Stomach (tissue), 9 donors: Measurements from ENCODE around the gene PYGB. TPM values are rescaled to one million over a fixed set of nuclear protein-coding genes. Genes with fewer than 3 reads are reported as not detected.
"Not testable (repeated sequence)": the region's sequence is repeated elsewhere in the genome, so short reads cannot be mapped to it uniquely, and the experiment has no call there.

ENCODE experiments used
- DNase-seq, 2 donors: peaks; one replicate each; pipeline versions ENCODE4 v3.0.0 to v3.0.0-alpha.2; 2013 to 2019
- H3K27ac ChIP-seq, 5 donors: fragments of 200-600 bp in 4 of 5; sonication (generic) in 4 of 5; one replicate each; pipeline ENCODE4 v1.5.1; 2013 to 2019; ENCODE audit warnings: mild to moderate bottlenecking in 1 of 5, moderate library complexity in 1 of 5
- H3K27me3 ChIP-seq, 3 donors: fragments of 200-600 bp; sonication (generic); one replicate each; pipeline ENCODE4 v1.5.1; 2017 to 2019; ENCODE audit warnings: mixed run types in 1 of 3
- H3K36me3 ChIP-seq, 4 donors: fragments of 200-600 bp; sonication (generic); 1 replicate in 3 of 4; 2 replicates in 1 of 4; pipeline ENCODE4 v1.5.1; 2016 to 2019
- H3K4me1 ChIP-seq, 4 donors: fragments of 200-600 bp; sonication (generic); one replicate each; pipeline ENCODE4 v1.5.1; 2016 to 2019
- H3K4me3 ChIP-seq, 4 donors: fragments of 200-600 bp; sonication (generic) in 3 of 4; one replicate each; pipeline ENCODE4 v1.5.1; 2016 to 2019; ENCODE audit warnings: mild to moderate bottlenecking in 1 of 4
- H3K9me3 ChIP-seq, 4 donors: fragments of 200-600 bp; sonication (generic); one replicate each; pipeline ENCODE4 v1.5.1; 2016 to 2019
- CTCF ChIP-seq, 7 experiments: fragments of 450-650 bp in 4 of 7; fragments of 200-600 bp in 3 of 7; sonication (generic) in 3 of 7; IDR thresholded peaks; one replicate each; pipeline ENCODE4 v1.5.1; 2016 to 2019; ENCODE audit warnings: antibody characterized with exemption in 7 of 7, control low read depth in 2 of 7, mild to moderate bottlenecking in 1 of 7
- EP300 ChIP-seq: sonication (generic); formaldehyde crosslinking; IDR thresholded peaks from one replicate; pipeline ENCODE4 v1.6.1; 2017; ENCODE audit warnings: antibody characterized with exemption
- POLR2A ChIP-seq, 4 donors: fragments of 450-650 bp; IDR thresholded peaks; one replicate each; pipeline ENCODE4 v1.6.1; 2016; ENCODE audit warnings: antibody characterized with exemption in 4 of 4, control low read depth in 2 of 4, mild to moderate bottlenecking in 1 of 4, moderate library complexity in 1 of 4
- POLR2AphosphoS5 ChIP-seq, 3 donors: sonication (generic); formaldehyde crosslinking; IDR thresholded peaks; one replicate each; pipeline ENCODE4 v1.6.1; 2016; ENCODE audit warnings: antibody characterized with exemption in 3 of 3
- WGBS, 5 donors: extraction: QIAGEN DNeasy Blood & Tissue Kit in 3 of 5; methylation state at CpG; one replicate each; pipeline versions ENCODE4 v1.1.5 to v1.1.7; 2013 to 2018; 5-methylcytosine and 5-hydroxymethylcytosine counted together
- intact Hi-C: fragments of 100-400 bp; cut with DNase I; formaldehyde crosslinking; loops from one replicate; pipeline ENCODE4 v1.15.1; 2023; ENCODE audit warnings: low total_unique reads
- polyA plus RNA-seq, 3 donors: library from polyadenylated mRNA; stranded (reverse); fragments of 200-250 nt; gene quantifications; one replicate each; pipeline ENCODE4 v1.2.3, GENCODE V29; 2013
- total RNA-seq, 5 donors: library from RNA; depleted of rRNA; stranded (reverse); fragments of >200 nt; gene quantifications; one replicate each; pipeline versions ENCODE4 v1.1.0 to v1.2.3, GENCODE V29; 2014 to 2016
- donor health status: healthy with polysubstance abuse.
- donor health status: Bipolar disorder and iron deficiency.
- donor health status: healthy.

PYGB gene
- total and polyA plus RNA-seq, 8 donors = 23.1 to 116 (median 49.5) TPM

- peaks cover 17 to 36% (median 32%) of the 10 kb centered on the region in 4 donors for H3K36me3 ChIP-seq
- no peak overlapping the region for H3K27ac ChIP-seq
- TF ChIP-seq EP300 = no peak
- intact Hi-C loops = no loop called here
- DNase-seq = peak in 1 of 2 donors; percentile 33
- H3K4me1 ChIP-seq = peaks cover 13 to 38% (median 33%) of the 10 kb centered on the region in 4 donors
- no peak overlapping the region for H3K4me3 ChIP-seq
- H3K27me3 ChIP-seq = no peaks in the 10 kb centered on the region
- WGBS, 5 donors = 90 to 94% (median 92%) methylated on average over 9 of the region's 9 CpGs
- H3K9me3 ChIP-seq = no peaks in the 10 kb centered on the region
Observed at GRCh38 chr20:25259788-25260254, 11.9 kb downstream of the PYGB start.

- Histone ChIP-seq H3K4me1 (peaks cover 8 to 27% (median 22%) of the 10 kb centered on the region in 4 donors), H3K36me3 (peaks cover 17 to 36% (median 32%) of the 10 kb centered on the region in 4 donors)
- H3K27me3 ChIP-seq, H3K4me3 ChIP-seq, DNase-seq, H3K9me3 ChIP-seq, H3K27ac ChIP-seq, intact Hi-C loops: not testable (repeated sequence)
- WGBS, 5 donors = 85 to 92% (median 92%) methylated on average over 15 to 16 of the region's 16 CpGs
Observed at GRCh38 chr20:25260770-25261437, 13.0 kb downstream of the PYGB start.

GRCh38 chr20:25269057-25269832, 21.4 kb downstream of the PYGB start:
- peak in 1 of 2 donors; percentile 21 for DNase-seq
- Histone ChIP-seq H3K4me3 (no peak overlapping the region), H3K27ac (no peak overlapping the region), H3K9me3 (no peaks in the 10 kb centered on the region), H3K27me3 (no peaks in the 10 kb centered on the region), H3K36me3 (peaks cover 23 to 55% (median 53%) of the 10 kb centered on the region in 4 donors), H3K4me1 (no peaks in the 10 kb centered on the region)
- 84 to 89% (median 85%) methylated on average over 11 of the region's 11 CpGs for WGBS, 5 donors
- no peak for TF ChIP-seq EP300
- intact Hi-C loops = no loop called here

GRCh38 chr20:25269833-25270170, 21.9 kb downstream of the PYGB start:
- Histone ChIP-seq H3K27ac (no peak overlapping the region), H3K9me3 (no peaks in the 10 kb centered on the region), H3K36me3 (peaks cover 29 to 60% (median 59%) of the 10 kb centered on the region in 4 donors), H3K4me3 (no peak overlapping the region), H3K27me3 (no peaks in the 10 kb centered on the region), H3K4me1 (no peaks in the 10 kb centered on the region)
- WGBS, 5 donors = 91 to 100% (median 98%) methylated on average over 6 of the region's 6 CpGs
- intact Hi-C loops = no loop called here
- DNase-seq = peak in 1 of 2 donors; percentile 18
- TF ChIP-seq POLR2AphosphoS5 (IDR thresholded peaks at IDR 0.05) = no peak

- no peaks in the 10 kb centered on the region for H3K4me1 ChIP-seq
- intact Hi-C loops = no loop called here
Observed at GRCh38 chr20:25270829-25271251, 23.0 kb downstream of the PYGB start.

More at GRCh38 chr20:25270829-25271251, 23.0 kb downstream of the PYGB start:
- Histone ChIP-seq H3K27me3 (no peaks in the 10 kb centered on the region), H3K27ac (no peak overlapping the region), H3K36me3 (peaks cover 35 to 71% (median 69%) of the 10 kb centered on the region in 4 donors), H3K9me3 (no peaks in the 10 kb centered on the region), H3K4me3 (no peak overlapping the region)
- DNase-seq = peak; percentile 33 to 55
- TF ChIP-seq EP300 (no peak), POLR2A (IDR thresholded peaks at IDR 0.05) (no peak), CTCF (IDR thresholded peaks at IDR 0.05) (no peak), POLR2AphosphoS5 (IDR thresholded peaks at IDR 0.05) (no peak)
- WGBS, 5 donors = 62 to 71% (median 64%) methylated on average over 8 to 12 of the region's 12 CpGs
